GM19467 (cell line): ENCODE measurements around the gene MLST8.

Experiments used
- ATAC-seq: cut with Tn5 transposase; IDR thresholded peaks from one replicate; pipeline ENCODE4 v1.9.1; 2021; ENCODE audit warnings: mild to moderate bottlenecking, moderate library complexity; ENCODE audit not compliant: unreplicated experiment

MLST8 gene

GRCh38 chr16:2173366-2173765, 31.9 kb upstream of the MLST8 start:
- ATAC-seq: no peak

DNA sequence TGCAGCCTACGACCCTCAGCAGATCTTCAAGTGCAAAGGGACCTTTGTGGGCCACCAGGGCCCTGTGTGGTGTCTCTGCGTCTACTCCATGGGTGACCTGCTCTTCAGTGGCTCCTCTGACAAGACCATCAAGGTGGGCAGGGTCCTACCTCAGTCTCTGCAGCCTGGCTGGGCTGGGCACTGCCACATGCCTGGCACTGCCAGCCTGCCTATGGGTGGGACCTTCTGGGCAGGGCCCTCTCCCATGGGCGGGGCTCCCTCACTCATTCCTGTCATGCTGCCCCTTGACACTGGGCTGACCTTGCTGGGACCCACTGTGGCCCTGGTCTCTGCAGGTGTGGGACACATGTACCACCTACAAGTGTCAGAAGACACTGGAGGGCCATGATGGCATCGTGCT, 31.3 kb upstream of the MLST8 start:
- no peak for ATAC-seq

- no peak for ATAC-seq
These were observed 30.7 kb upstream of the MLST8 start for GRCh38 chr16:2174396-2175131.

- ATAC-seq: no peak
These were observed 29.8 kb upstream of the MLST8 start for GRCh38 chr16:2175454-2175853.

DNA sequence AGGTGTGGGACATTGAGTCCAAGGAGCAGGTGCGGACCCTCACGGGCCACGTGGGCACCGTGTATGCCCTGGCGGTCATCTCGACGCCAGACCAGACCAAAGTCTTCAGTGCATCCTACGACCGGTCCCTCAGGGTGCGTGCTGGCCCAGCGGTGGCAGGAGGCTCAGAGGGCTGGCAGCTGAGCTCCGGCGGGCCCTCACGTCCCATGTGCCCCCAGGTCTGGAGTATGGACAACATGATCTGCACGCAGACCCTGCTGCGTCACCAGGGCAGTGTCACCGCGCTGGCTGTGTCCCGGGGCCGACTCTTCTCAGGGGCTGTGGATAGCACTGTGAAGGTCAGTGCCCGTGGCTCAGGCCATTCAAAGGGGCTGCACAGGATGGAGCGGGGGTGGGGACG, 29.2 kb upstream of the MLST8 start:
- ATAC-seq: no peak

DNA sequence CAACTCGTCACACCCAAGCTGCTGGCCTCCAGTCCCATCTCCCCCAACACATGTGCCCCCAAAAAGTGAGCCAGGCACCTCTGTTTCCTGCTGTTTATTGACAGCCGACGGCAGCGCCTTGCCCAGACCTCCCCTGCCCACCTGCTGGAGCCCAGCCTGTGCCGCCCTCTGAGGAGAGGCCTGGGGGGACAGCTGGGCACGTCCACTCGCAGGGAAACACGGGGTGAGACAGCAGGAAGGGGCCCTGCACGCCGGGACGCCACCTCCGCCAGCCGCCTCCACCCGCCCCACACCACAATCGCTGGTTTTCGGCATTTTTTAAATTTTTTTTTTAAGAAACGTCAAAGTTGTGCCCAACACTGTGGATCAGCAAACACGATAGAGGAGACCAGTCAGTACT, 28.2 kb upstream of the MLST8 start:
- no peak for ATAC-seq

GRCh38 chr16:2177561-2177960, 27.7 kb upstream of the MLST8 start:
- no peak for ATAC-seq

GRCh38 chr16:2178321-2179106, 26.7 kb upstream of the MLST8 start:
- ATAC-seq: no peak

DNA sequence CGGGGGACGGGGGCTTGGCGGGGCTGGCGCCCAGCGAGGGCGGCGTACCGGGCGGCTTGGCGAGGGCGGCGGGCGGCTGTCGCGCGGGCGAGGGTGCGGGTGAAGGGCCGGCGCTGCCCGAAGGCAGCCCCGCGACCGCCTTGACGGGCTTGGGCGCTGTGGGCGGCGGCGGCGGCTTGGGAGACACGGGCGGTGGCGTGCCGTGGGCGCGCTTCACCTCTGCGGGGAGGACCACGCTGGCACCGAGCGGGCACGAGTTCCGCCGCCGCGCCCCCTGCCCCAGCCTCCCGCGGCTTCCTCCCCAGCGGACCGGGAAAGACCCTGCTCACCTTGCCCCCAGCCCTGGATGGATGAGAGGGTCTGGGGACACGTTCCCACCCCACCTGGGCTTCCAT, 26.1 kb upstream of the MLST8 start:
- ATAC-seq: no peak

DNA sequence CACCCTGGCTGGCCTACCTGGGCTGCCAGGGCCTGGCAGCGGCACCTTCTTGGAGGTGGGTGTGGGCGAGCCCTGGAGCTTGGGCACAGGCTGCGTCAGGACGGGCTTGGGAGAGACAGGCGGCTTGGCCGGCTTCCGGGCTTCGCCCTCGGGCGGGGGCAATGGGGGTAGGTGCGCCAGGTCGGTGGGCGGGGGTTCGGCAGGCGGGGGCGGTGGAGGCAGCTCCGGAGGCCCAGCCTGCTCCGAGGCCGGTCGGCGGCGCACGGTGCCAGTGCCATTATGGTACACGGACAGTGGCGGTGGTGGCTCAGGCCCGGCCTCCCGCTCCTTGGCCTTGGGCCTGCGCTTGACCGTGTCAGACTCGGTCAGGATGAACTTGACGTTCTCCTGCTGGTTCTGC, 25.7 kb upstream of the MLST8 start:
- no peak for ATAC-seq

DNA sequence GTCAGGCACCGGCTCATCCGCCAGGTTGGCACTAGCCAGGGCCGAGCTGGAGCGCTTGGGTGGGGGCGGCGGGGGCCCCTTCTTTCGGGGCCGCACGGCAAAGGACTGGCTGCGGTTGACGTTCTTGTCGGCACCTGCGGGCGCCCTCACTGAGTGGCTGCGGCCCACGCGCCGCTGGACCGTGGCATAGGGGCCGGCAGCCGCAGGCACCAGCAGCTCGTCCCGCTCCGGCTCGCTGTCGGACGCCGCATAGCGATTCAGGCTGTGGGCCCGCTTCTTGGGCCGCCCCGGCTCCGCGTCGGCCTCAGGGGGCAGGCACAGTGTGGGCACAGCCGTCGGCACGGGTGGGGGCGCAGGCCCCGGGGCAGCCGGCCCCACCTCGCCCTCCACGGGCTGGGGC, 24.8 kb upstream of the MLST8 start:
- no peak for ATAC-seq

- ATAC-seq: no peak
These were observed 24.0 kb upstream of the MLST8 start for GRCh38 chr16:2180962-2181923.

DNA sequence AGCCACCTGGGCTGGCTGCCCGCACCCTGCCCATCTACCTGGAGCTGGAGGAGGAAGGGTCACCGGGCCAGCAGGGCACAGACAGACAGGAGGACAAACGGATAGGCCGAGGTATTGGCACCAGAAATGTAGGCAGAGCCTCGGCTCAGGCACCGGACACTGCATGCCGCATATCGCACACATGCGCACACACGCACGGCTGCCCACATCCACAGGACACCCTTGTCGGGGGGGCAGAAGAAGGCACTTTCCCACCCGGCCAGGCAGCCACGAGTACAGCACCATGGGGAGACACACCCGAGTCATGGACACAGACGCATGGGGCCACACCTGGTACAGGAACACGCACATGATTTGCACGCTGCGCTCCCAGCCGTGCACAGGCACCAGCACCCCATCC, 23.3 kb upstream of the MLST8 start:
- ATAC-seq: no peak

GRCh38 chr16:2183671-2184070, 21.6 kb upstream of the MLST8 start:
- ATAC-seq: no peak

GRCh38 chr16:2184346-2184745, 20.9 kb upstream of the MLST8 start:
- ATAC-seq: no peak

DNA sequence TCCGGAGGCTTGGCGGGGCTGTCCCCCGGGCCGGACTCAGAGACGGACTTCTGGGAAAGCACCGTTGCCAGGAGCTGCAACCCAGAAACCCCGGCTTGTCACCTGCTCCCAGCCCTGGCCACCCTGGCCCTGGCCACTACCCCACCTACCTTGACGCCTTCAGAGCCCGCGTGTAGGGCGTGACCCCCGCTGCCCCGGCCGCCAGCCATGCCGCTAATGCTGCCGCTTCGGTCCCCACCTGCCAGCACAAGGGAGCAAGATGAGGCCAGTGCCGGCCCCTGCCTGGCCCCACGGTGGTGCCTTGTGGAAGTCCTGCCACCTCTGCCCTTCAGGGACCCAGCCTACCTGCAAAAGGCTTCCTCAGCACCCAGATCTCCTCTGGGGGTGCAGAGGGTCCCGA, 20.3 kb upstream of the MLST8 start:
- ATAC-seq: no peak

DNA sequence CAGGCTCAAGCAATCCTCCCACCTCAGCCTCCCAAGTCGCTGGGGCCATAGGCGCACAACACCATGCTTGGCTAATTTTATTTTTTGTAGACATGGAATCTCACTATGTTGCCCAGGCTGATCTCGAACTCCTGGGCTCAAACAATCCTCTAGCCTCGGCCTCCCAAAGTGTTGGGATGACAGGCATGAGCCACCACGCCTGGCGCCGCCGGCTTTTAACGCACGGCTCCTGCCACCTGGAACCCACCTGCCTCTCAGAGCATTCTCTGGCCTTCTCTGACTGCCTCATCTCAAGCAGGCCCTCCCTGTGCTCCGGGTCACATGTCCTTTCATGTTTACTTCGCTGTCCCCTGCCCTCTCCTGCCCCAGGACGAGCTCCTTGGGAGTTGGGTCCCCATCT, 19.2 kb upstream of the MLST8 start:
- no peak for ATAC-seq

DNA sequence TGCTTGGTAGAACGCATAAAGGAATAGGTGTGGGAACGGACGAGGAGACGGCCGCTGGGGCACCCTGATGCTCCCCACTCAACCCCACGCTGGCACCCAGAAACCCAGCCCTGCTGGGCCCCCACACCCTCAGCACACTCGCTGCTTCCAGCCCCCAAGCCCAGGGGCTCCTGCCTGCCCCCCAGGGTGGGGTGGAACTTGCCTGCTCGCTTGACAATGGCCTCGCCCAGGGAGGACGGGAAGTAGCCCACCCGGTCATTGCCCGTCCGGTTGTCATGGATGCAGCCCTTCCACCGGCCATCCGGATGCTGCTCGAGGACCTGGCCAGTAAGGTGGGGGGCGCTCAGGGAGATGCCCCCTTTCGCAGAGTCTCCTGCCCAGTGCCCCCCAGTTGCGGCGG, 18.7 kb upstream of the MLST8 start:
- no peak for ATAC-seq

DNA sequence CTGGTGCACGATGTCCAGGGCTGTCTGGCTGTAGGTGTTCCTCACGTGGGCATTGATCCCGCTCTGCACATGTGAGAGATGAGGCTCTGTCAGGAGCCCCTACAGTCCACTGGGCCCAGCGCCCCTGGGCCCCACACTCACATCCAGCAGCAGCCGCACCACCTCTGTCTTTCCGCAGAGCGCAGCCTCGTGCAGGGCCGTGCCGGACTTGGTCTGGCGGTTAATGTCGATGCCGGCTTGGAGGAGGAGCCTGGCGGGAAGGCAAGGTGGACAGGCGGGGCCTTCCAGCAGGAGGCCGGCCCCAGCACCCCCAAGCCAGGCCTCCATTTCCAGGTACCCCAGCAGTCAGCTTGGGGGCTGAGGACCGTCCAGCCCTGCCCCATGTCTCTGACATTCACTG, 18.0 kb upstream of the MLST8 start:
- ATAC-seq: no peak

DNA sequence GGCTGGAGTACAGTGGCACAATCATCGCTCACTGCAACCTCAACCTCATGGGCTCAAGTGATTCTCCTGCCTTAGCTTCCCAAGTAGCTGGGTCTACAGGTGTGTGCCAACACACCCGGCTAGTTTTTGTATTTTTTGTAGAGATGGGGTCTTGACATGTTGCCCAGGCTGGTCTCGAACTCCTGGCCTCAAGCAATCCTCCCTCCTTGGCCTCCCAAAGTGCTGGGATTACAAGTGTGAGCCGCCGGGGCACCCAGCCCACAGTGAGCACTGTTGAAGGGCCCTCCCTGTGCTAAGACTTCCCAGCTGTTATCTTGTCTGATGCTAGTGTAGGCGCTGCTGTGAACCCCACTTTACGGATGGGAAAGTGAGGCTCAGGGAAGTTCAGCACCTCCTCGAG, 16.9 kb upstream of the MLST8 start:
- ATAC-seq: no peak

DNA sequence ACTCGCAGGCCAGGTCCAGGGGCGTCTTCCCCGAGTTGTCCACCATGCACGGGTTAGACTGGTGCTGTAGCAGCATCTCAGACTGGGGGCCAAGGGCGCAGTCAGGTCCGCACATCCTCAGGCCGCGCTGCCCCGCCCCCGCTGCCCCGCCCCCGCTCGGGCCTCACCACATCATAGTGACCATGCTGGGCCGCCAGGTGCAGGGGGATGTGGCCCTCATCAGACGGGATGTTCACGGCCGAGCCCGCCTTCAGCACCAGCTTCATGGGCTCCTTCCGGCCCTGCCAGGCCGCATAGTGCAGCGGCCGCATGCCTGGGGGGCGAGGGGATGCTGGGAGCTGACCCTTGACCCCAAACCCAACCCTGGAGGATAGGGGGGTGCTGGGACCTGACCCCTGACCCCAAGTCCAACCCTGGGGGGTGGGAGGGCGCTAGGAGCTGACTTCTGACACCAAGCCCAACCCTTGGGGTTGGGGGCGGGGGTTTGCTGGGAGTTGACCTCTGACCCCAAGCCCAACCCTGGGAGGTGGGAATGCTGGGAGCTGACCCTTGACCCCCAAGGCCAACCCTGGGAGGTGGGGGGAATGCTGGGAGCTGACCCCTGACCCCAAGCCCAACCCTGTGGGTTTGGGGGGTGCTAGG, 15.9 kb upstream of the MLST8 start:
- no peak for ATAC-seq
